Right forelimb (tissue), 1 donor: ENCODE measurements around the gene ACSF2.
"Not testable (repeated sequence)": the region's sequence is repeated elsewhere in the genome, so short reads cannot be mapped to it uniquely, and the experiment has no call there.

Experiments
- DNase-seq: peaks from one replicate; pipeline ENCODE4 v3.0.0-alpha.2; 2018

ACSF2 gene

DNA sequence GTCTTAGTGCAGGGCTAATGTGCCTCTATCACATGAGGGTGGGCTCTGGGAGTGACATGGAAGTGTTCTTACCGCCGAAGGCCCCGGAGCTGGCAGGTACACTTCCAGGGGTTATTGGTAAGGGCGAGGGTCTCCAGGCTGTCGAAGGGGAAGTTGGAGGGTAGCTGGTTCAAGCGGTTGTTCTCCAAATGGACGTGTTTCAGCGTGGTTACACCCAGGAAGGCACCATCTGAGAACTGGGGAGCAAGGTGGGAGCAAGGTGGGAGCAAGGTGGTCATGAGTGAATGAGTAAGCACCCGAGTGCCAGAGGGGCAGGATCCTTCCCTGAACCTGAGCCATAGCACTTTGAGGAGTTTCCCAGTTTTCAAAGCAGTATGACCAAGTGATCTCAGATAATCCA, 39.6 kb downstream of the ACSF2 start:
- DNase-seq, result no peak

- DNase-seq, result no peak
These were observed 40.5 kb downstream of the ACSF2 start for GRCh38 chr17:50466371-50467113.

GRCh38 chr17:50467114-50467854, 41.3 kb downstream of the ACSF2 start:
- no peak for DNase-seq

GRCh38 chr17:50467855-50468303, 41.9 kb downstream of the ACSF2 start:
- no peak for DNase-seq

DNA sequence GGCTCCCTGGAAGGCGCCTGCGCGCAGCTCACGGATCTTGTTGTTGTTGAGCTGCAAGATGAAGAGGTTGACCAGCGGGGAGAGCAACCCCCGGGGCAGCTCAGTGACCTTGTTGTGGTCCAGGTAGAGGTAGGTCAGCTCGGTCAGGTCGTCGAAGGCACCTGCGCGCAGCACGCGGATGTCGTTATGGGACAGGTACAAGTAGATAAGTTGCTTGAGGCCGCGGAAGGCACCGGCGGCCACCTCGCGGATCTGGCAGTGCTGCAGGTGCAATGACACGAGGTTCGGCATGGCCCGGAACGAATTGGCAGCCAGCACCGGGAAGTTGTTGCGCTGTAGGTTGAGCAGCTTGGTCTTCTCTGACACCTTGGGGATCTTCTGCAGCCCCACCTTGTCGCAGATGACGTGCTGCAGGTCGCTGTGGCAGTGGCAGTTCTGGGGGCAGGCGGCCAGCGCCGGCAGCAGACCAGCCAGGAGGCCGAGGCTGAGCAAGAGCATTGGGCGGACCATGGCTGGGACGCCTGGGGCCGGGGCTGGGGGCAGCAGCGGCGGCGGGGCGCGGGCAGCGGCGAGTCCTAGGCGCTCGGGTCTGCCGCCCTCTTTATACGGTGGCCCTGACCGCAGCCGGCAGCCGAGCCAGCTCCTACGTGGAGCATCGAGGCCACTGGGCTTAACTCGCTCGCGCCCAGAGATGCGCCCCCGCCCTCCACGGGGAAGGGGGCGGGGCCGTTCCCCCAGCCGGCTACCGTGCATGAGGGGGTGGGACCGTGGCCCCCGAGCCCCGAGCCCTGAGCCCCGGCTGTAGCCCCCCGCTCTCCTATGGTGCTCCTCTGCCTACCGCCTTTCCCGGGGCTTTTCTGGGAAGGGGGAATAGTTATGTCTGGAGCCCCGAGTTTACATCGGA, 42.5 kb downstream of the ACSF2 start, which contains the start of gene CHAD:
Gene CHAD (minus strand): TSS at position 577 of the 904 bp plus-strand sequence. CDS start 67 bp downstream, at position 510.
- DNase-seq, result peak; percentile 74

DNA sequence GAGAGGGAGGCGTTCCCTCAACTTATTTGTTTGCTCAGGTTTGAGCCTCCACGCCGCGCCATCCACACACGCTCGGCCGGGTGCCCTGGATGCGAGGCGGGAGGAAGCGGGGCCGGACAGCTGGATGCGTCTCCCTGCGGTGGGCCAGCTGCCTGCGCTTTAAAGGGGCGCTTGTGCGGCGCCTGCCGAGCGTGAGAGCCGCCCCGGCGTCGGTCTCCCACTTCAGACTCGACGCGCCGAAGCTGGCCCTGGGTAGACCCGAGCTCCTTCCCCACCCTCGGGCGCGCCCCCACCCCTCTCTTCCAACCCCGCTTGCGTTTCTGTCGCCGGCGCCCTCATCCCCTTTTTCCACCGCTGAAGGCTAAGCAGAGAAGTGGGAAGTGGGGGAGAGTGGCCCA, 43.2 kb downstream of the ACSF2 start:
- no peak for DNase-seq

- DNase-seq, result no peak
These were observed 43.8 kb downstream of the ACSF2 start for GRCh38 chr17:50469671-50470305.

GRCh38 chr17:50470426-50470825, 44.4 kb downstream of the ACSF2 start:
- no peak for DNase-seq

DNA sequence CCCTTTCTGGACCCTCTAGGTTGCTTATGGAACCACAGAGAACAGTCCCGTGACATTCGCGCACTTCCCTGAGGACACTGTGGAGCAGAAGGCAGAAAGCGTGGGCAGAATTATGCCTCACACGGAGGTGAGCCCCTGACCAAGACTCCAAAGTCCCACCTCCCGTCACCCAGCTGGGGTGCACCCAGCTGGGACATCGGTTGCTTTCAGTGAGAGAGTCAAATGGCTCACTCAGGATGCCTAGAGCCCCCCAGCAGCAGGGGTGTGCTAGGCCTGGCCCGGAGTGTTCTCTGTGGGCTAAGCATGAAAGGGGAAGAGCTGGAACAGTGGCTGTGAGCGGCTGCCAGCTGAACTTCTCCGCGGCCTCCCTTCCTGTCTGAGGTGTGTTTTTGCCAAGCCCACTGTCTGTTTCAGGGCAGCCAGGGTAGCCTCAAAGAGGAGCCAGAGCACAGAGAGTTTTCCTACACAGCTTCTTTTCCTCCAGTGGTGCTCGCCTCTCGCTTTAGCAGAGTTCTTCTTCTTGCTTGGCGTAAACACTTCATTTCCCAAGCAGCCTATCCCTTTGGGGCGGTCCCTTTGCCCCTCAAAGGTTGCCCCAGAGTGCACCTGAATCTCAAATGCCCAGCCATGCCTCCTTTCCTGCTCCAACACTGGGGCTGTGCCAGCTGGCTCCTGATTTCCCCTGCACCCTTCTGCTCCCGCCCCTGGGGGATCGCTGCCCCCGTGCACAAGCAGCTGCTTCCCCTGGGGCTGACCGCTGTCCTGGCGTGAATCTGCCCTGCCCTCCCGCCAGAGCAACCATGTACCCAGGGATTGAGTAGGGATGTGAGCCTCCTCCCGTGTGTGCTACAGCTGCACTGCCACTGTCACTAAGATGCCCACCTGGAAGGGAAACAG, 45.2 kb downstream of the ACSF2 start:
- peak; percentile 77 for DNase-seq

- DNase-seq, result no peak
These were observed 46.3 kb downstream of the ACSF2 start for GRCh38 chr17:50472286-50472685.

- DNase-seq, result not testable (repeated sequence)
These were observed 46.7 kb downstream of the ACSF2 start for GRCh38 chr17:50472761-50473161.

DNA sequence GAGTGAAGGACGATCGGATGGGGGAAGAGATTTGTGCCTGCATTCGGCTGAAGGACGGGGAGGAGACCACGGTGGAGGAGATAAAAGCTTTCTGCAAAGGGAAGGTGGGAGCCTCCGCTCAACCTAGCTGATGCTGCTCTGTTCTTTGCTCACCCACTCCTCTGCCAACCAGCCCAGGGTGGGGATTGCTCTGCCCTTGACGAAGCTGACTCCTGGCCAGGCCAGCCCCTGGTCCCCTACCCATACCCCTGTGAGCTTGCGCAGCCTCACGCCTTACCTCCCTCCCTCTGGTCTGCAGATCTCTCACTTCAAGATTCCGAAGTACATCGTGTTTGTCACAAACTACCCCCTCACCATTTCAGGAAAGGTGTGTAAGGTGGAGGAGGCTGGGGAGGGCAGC, 47.9 kb downstream of the ACSF2 start:
- no peak for DNase-seq

DNA sequence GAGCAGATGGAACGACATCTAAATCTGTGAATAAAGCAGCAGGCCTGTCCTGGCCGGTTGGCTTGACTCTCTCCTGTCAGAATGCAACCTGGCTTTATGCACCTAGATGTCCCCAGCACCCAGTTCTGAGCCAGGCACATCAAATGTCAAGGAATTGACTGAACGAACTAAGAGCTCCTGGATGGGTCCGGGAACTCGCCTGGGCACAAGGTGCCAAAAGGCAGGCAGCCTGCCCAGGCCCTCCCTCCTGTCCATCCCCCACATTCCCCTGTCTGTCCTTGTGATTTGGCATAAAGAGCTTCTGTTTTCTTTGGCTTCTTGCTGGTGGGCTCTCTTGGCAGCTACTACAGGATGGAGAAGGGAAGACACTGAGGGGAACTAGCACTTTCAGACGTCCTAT, 48.5 kb downstream of the ACSF2 start:
- DNase-seq, result no peak

GRCh38 chr17:50475362-50475761, 49.3 kb downstream of the ACSF2 start:
- no peak for DNase-seq

- DNase-seq, result not testable (repeated sequence)
These were observed 49.9 kb downstream of the ACSF2 start for GRCh38 chr17:50475775-50476544.

- no peak for DNase-seq
These were observed 50.7 kb downstream of the ACSF2 start for GRCh38 chr17:50476545-50477315.

DNA sequence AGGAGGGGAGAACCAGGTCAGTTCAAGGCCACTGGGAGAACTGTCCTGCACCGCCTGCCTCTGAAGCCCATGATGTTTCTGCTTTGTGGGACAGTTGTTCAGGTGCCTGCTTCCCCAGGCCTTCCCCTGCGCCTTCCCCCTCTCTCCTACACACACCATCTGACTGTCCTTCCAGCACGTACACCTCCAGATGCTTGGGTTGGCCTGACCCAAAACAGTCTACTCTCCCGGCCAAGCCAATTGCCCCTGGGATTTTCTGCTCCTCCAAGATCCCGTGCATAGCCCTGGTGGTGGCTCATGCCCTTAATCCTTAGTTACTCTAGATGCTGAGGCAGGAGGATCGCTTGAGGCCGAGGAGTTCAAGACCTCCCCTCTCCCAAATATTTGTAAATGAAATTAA, 52.0 kb downstream of the ACSF2 start:
- no peak for DNase-seq

DNA sequence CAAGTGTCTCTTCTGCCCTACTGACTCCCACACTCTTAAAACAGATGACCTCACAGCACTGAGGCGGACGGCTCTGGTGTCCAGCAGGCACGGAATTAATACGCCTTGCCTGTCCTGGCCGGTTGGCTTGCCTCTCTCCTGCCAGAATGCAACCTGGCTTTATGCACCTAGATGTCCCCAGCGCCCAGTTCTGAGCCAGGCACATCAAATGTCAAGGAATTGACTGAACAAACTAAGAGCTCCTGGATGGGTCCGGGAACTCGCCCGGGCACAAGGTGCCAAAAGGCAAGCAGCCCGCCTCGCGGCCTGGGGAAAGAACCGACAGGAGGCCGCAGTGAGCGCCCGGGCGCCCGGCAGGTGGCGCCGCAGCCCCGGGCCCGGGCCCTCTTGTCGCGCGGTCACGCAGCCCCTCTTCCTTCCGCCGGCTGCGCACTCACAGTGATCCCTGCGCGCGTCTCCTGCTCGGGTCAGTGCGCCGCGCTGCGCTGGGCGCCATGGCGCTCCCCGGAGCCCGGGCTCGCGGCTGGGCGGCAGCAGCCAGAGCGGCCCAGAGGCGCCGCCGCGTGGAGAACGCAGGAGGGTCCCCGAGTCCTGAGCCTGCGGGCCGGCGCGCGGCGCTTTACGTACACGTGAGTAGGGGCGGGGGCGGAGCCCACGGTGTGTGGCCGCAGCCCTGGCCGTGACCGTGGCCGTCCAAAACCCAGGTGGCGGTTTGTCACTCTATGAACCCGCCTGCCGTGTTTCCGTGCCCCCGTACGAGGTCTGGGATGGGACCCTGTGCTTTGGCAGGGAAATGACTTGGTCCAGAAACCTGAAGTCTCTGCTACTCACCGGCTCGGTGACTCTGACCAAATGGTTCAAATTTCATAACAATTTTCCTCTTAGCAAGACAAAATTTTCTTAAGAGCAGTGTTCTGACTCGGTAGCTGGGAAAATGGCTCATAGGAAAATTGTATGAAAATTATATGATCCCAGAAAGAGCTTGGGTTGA, 52.7 kb downstream of the ACSF2 start, which contains the start of gene RSAD1:
Gene RSAD1 (plus strand): TSS at position 470 of the 991 bp plus-strand sequence. CDS start 25 bp downstream, at position 495.
- peak; percentile 90 for DNase-seq
